Cardiac fibroblast (primary cell): Measurements from ENCODE around the gene HIVEP1.

Source experiments
- DNase-seq, 2 donors: peaks; one replicate each; pipeline versions ENCODE4 v3.0.0 to v3.0.0-alpha.2; 2010; ENCODE audit warnings: low read depth in 2 of 2
- H3K4me3 ChIP-seq, 2 donors: replicated peaks in 1 of 2; 1 replicate in 1 of 2; 2 replicates in 1 of 2; pipeline ENCODE4 v1.5.1; 2011; ENCODE audit warnings: low read depth in 2 of 2, low read length in 2 of 2, mild to moderate bottlenecking in 2 of 2, moderate library complexity in 1 of 2
- TF ChIP-seq, protein P1 (sequence below): IDR thresholded peaks from one replicate; pipeline ENCODE4 v1.5.1; 2011; ENCODE audit warnings: low read depth, mild to moderate bottlenecking, low read length, inconsistent platforms

The HIVEP1 gene

DNA sequence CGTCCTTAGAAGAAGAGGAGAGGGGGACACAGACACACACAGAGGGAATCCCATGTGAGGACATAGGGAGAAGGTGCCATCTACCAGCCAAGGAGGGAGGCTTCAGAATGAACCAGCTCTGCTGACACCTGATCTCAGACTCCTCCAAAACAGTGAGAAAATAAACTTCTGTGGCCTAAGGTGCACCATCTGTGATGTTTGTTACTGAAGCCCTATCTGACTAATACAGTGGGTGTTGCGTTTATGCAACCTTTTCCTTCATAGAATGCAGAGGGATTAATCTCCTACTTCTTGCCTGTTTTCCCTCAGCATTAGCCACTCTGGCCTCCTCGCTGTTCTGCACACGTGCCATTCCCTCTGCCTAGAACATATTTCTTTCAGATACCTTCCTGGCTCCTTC is 196.6 kb downstream of the HIVEP1 start:
- no peak overlapping the region for H3K4me3 ChIP-seq
- no peak for DNase-seq
- TF ChIP-seq, protein P1, sequence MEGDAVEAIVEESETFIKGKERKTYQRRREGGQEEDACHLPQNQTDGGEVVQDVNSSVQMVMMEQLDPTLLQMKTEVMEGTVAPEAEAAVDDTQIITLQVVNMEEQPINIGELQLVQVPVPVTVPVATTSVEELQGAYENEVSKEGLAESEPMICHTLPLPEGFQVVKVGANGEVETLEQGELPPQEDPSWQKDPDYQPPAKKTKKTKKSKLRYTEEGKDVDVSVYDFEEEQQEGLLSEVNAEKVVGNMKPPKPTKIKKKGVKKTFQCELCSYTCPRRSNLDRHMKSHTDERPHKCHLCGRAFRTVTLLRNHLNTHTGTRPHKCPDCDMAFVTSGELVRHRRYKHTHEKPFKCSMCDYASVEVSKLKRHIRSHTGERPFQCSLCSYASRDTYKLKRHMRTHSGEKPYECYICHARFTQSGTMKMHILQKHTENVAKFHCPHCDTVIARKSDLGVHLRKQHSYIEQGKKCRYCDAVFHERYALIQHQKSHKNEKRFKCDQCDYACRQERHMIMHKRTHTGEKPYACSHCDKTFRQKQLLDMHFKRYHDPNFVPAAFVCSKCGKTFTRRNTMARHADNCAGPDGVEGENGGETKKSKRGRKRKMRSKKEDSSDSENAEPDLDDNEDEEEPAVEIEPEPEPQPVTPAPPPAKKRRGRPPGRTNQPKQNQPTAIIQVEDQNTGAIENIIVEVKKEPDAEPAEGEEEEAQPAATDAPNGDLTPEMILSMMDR: no peak
